Activated CD4-positive, CD25-positive, alpha-beta regulatory T cell treated with anti-CD3 and anti-CD28 coated beads, Interleukin-2, amount 50 U/mL, for 24 hours (primary cell): ENCODE results near the gene NUTM2D.
"Not testable (repeated sequence)": the region's sequence is repeated elsewhere in the genome, so short reads cannot be mapped to it uniquely, and the experiment has no call there.

Experiments used
- ATAC-seq, 2 donors: fragments of 150-1000 bp; cut with Tn5 transposase; one replicate each; pipeline ENCODE4 v1.10.0; 2021; ENCODE audit warnings: mild to moderate bottlenecking in 1 of 2, moderate library complexity in 1 of 2

The NUTM2D gene

GRCh38 chr10:87383149-87383857 is 25.8 kb downstream of the NUTM2D start:
- not testable (repeated sequence) for ATAC-seq

DNA sequence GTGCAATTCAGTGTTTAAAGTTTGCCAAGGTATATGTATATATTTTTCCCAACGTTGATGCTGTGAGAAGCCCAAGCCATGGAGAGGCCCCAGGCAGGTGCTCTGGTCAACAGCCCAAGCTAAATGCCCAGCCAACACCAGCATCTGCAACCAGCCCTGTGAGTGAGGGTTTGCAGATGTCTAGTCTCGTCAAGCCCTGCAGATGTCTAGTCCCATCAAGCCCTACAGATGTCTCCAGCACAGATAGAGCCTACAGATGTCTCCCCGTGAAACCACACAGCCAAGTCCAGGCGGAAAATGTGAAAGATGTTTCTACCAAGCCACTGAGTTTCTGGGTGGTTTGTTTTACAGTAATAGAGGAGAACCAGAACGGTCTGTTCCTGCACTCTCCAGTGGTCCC is 26.7 kb downstream of the NUTM2D start:
- not testable (repeated sequence) for ATAC-seq

- peak in 1 of 2 donors; percentile 33 for ATAC-seq
Observed at GRCh38 chr10:87385762-87386360, 28.3 kb downstream of the NUTM2D start.

GRCh38 chr10:87391360-87391759 is 33.8 kb downstream of the NUTM2D start:
- ATAC-seq: not testable (repeated sequence)

DNA sequence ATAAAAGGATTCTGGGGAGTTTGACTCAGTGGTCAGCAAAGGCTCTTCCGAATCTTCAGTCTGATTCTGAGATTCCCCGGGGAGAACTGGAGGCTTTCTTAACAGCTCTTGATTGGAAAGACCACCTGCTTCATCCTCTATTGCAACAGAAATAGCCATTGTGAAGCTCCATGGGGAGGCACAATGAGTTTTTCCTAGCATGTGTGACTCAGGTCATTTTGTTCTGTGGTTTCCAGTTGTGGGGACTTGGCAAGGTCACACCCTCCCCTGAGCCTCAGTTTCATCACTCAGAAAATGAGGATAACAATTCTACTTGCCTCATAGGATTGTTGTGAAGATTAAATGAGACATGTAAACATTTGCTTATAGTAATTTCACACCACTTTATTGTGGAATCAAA is 38.7 kb downstream of the NUTM2D start:
- ATAC-seq: not testable (repeated sequence)

DNA sequence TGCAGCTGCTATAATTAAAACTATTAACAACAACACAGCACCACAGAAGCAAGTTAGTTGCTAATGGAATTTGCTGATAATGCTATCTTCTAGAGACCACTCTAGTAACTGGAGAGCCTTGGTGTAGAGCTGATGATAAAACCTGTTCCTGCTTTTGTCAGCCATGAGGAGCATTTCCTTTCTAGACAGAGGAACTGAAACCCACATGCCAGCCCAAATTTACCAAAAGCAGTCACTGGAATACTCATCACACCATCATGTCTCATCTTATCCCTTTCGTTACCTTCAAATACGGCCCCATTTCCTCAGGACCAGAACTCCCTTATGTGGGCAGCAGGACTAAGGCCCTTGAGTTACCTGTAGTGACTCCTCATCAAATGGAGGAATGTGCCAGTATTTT is 40.9 kb downstream of the NUTM2D start:
- peak in 1 of 2 donors; percentile 24 for ATAC-seq

GRCh38 chr10:87407516-87408467 is 50.2 kb downstream of the NUTM2D start:
- peak; percentile 9 to 24 for ATAC-seq

DNA sequence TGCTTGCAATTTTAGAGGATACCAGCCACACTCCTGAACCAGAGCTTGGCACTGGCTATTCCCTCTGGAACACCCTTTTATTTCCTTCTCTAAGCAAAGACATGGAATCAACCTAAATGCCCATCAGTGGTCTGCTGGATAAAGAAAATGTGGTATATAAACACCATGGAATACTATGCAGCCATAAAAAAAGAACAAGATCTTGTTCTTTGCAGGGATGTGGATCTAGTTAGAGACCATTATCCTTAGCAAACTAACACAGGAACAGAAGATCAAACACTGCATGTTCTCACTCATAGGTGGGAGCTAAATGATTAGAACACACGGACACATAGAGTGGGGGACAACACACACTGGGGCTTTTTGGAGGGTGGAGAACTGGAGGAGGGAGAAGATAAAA is 56.4 kb downstream of the NUTM2D start:
- not testable (repeated sequence) for ATAC-seq
